Activated T-cell treated with anti-CD3 and anti-CD28 coated beads, Interleukin-2, amount 50 U/mL, for 24 hours (primary cell): ENCODE results near the gene CCNG1.
"Not testable (repeated sequence)": the region's sequence is repeated elsewhere in the genome, so short reads cannot be mapped to it uniquely, and the experiment has no call there.

Experiments used
- DNase-seq: peaks from one replicate; pipeline ENCODE4 v3.0.0-alpha.2; 2020
- H3K27ac Mint-ChIP-seq: 2 replicates; pipeline ENCODE4 v1.8.0; 2020; ENCODE audit warnings: mild to moderate bottlenecking, mixed read lengths
- H3K27me3 Mint-ChIP-seq: 2 replicates; pipeline ENCODE4 v1.8.0; 2020; ENCODE audit warnings: mixed read lengths
- H3K36me3 Mint-ChIP-seq: 2 replicates; pipeline ENCODE4 v1.8.0; 2020; ENCODE audit warnings: low read depth, mixed read lengths
- H3K4me1 Mint-ChIP-seq: 2 replicates; pipeline ENCODE4 v1.8.0; 2020; ENCODE audit warnings: low read depth, mixed read lengths
- H3K4me3 Mint-ChIP-seq: 2 replicates; pipeline ENCODE4 v1.8.0; 2020; ENCODE audit warnings: mild to moderate bottlenecking, moderate library complexity, mixed read lengths
- H3K9me3 Mint-ChIP-seq: 2 replicates; pipeline ENCODE4 v1.8.0; 2020; ENCODE audit warnings: mixed read lengths

Gene CCNG1

DNA sequence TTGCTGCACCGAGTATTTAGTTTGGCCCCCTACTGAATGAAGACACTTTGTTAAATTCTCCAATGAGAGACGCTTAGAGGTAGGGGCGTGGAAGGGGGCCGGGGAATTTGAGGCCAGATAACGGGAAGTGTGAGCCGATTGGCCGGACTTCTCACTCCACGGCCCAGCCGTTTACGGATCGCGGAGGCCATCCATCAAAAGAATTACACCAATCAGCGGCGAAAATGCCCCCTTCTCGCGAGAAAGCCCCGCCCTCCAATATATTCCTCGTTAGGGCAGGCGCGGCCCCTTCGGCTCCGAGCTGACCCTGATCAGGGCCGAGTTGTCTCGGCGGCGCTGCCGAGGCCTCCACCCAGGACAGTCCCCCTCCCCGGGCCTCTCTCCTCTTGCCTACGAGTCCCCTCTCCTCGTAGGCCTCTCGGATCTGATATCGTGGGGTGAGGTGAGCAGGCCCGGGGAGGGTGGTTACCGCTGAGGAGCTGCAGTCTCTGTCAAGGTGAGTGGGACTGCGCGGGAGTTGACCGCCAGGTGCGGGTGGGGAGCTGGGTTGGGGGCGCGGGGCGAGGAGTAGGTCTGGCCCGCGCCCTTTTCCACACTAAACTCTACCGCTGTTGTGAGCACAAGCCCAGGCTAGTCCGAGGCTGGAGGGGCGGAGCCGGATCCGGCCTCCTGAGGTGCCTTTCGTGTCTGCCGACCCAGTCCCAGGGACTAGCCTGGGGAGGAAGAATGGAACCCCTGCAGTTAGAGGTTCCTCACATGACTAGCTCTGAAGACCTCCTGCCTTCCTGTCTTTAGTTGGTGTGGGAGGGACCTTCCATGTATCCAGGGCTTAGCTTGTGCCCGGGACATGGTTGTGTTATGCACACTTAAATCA, at the start of gene CCNG1:
Gene CCNG1 (plus strand): TSS at position 287 of the 874 bp plus-strand sequence. CDS start 1,662 bp downstream, outside the sequence.
- no peaks in the 10 kb centered on the region for H3K27me3 Mint-ChIP-seq
- peak within 1 kb of the TSS; percentile 87 for H3K4me3 Mint-ChIP-seq
- peak within 1 kb of the TSS; percentile 91 for H3K27ac Mint-ChIP-seq
- peak; percentile 89 for DNase-seq
- H3K36me3 Mint-ChIP-seq = peaks cover 49% of the 10 kb centered on the region
- peaks cover 45% of the 10 kb centered on the region for H3K4me1 Mint-ChIP-seq
- no peaks in the 10 kb centered on the region for H3K9me3 Mint-ChIP-seq

DNA sequence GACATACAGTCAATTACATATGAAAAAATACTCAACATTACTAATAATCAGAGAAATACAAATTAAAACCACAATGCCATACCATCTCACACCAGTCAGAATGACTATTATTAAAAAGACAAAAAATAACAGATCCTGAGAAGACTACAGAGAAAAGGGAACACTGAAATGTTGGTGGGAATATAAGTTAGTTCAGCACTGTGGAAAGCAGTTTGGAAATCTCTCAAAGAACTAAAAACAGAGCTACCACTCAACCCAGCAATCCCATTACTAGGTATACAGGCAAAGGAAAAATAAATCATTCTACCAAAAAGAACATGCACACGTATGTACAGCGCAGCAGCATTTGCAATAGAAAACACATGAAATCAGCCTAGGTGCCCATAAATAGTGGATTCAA, 41.6 kb upstream of the CCNG1 start:
- Mint-ChIP-seq H3K36me3 (no peaks in the 10 kb centered on the region), H3K27me3 (peaks cover 48% of the 10 kb centered on the region), H3K4me3 (no peak overlapping the region), H3K9me3 (peaks cover 3% of the 10 kb centered on the region), H3K27ac (no peak overlapping the region), H3K4me1 (no peaks in the 10 kb centered on the region)
- no peak for DNase-seq

DNA sequence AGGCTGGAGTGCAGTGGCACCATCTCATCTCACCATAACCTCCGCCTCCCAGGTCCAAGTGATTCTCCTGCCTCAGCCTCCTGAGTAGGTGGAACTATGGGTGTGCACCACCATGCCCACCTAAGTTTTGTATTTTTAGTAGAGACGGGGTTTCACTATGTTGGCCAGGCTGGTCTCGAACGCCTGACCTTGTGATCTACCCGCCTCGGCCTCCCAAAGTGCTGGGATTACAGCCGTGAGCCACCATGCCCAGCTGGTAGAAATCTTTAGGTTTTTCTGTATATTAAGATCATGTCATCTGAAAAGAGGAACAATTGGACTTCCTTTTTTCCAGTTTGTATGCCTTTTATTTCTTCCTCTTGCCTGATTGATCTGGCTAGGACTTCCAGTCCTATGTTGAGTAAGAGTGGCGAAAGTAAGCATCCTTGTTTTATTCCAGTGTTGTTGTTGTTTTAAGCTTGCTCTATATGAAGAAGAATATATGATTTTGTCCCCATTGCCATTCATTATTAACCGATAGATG, 40.5 kb upstream of the CCNG1 start:
- not testable (repeated sequence) for H3K9me3 Mint-ChIP-seq, H3K27ac Mint-ChIP-seq, DNase-seq, H3K36me3 Mint-ChIP-seq, H3K4me3 Mint-ChIP-seq, H3K4me1 Mint-ChIP-seq
- peaks cover 38% of the 10 kb centered on the region for H3K27me3 Mint-ChIP-seq

DNA sequence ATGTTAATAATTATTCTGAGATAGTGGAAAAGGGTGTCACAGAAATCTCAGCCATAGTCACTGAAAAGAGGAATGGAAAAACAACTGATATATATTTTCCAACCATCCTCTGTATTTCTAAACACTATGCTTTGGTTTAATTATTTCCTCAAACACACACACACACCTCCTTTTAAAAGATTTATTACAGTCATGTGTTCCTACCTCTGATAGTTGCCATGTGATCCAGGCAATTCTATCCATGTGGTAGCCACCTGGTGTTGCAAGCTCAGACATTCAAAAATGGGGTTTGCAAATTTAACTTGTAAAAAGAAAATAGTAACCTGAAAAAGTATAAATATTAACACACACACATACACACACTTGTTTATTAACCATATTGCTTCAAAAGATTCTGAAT, 40.0 kb upstream of the CCNG1 start:
- Mint-ChIP-seq H3K27me3 (peaks cover 35% of the 10 kb centered on the region), H3K36me3 (no peaks in the 10 kb centered on the region), H3K9me3 (no peaks in the 10 kb centered on the region), H3K4me1 (no peaks in the 10 kb centered on the region), H3K4me3 (no peak overlapping the region), H3K27ac (no peak overlapping the region)
- no peak for DNase-seq

- peaks cover 19% of the 10 kb centered on the region for H3K27me3 Mint-ChIP-seq
- DNase-seq = no peak
Measured at GRCh38 chr5:163399923-163400322, 37.5 kb upstream of the CCNG1 start.

GRCh38 chr5:163401271-163401670, 36.1 kb upstream of the CCNG1 start:
- no peaks in the 10 kb centered on the region for H3K4me1 Mint-ChIP-seq
- no peaks in the 10 kb centered on the region for H3K9me3 Mint-ChIP-seq
- H3K27me3 Mint-ChIP-seq = peaks cover 20% of the 10 kb centered on the region
- H3K4me3 Mint-ChIP-seq = no peak overlapping the region
- no peaks in the 10 kb centered on the region for H3K36me3 Mint-ChIP-seq
- DNase-seq = no peak
- H3K27ac Mint-ChIP-seq = no peak overlapping the region

More at GRCh38 chr5:163399923-163400322, 37.5 kb upstream of the CCNG1 start:
- H3K36me3 Mint-ChIP-seq = no peaks in the 10 kb centered on the region
- H3K4me3 Mint-ChIP-seq = no peak overlapping the region
- no peak overlapping the region for H3K27ac Mint-ChIP-seq
- no peaks in the 10 kb centered on the region for H3K4me1 Mint-ChIP-seq
- no peaks in the 10 kb centered on the region for H3K9me3 Mint-ChIP-seq

DNA sequence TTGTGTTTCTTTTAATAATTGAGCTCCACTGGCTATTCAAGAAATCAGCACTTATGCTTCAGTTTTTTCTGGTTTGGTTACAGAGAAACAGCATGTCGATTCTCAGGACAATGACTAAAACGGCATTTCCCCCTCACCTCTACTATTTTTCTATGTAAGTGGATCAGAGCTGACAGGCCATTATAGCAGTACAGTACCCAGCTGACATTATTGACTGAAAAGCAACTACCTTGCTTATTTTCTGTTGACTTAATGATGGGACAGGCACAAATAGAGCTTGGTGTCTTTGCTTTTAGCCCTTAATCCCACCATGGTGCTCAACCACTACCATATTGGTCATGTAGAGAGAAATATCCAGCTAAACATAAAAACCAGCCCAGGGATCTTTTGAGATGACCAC, 35.4 kb upstream of the CCNG1 start:
- Mint-ChIP-seq H3K4me3 (no peak overlapping the region), H3K27me3 (peaks cover 18% of the 10 kb centered on the region), H3K4me1 (no peaks in the 10 kb centered on the region), H3K36me3 (no peaks in the 10 kb centered on the region), H3K27ac (no peak overlapping the region), H3K9me3 (no peaks in the 10 kb centered on the region)
- DNase-seq = no peak

DNA sequence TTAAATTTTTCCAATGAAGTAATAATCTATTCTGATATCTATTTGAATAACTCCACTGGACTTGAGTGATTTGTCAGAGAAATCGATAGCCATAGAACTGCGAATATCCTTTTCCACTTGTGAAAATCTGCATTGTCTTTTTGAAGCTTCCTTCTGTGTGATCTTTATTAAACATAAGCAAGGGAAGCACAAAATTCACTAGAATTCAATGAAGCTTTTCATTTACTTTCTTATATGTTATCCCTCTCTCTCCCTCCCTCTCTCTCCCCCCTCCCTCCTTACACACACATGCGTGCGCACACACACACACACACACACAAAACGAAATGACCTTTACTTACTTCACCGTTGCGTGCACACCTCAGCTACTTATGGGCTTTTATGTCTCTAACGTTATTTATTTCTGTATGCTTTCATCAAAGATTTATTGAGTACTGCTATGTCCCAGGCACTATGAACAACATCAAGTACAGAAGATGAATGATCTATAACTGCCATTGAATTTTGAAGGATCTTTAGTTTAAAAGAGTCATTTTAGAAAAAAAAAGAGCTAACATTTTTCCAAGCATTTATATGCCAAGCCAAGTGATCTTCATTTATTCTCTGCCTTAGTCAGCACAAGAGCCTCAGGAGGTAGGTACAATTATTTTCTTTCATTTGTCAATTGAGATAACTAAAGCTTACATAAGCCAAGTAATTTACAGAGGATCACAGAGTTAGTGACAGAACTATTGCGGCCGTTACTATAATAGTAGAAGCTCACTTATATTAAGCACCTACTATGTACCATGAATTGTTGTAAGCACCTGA, 32.8 kb upstream of the CCNG1 start:
- Mint-ChIP-seq H3K4me1 (peaks cover 6% of the 10 kb centered on the region), H3K4me3 (no peak overlapping the region), H3K27me3 (peaks cover 18% of the 10 kb centered on the region), H3K27ac (no peak overlapping the region), H3K36me3 (no peaks in the 10 kb centered on the region), H3K9me3 (no peaks in the 10 kb centered on the region)
- DNase-seq = no peak

DNA sequence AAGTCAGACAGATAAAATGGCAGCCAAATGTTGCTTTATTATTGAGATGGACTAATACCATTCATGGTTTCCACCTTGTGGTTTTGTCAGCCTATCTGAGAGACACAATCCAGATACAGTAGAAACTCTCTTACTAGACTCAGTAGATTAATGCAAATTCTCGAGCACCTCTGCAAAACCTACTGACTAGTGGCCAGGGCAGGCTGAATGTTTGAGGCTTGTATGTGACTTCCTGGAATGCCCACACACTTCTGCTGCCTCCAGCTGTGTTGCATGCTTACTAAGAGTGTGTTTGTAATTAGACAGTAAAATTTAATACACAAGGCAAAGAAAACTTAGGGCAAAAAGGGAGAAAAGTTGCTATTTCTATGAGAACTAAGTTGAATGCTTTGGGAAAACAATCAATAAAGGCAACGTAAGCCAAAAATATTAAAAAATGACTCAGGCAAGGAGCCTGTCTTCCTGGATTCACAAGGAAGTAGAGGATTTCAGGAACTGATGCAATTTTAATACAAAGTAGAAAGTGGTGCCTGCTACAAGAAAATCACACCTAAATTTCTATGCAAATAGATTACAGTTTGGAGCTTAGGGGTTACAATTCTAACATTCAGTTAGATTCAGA, 30.2 kb upstream of the CCNG1 start:
- Mint-ChIP-seq H3K36me3 (no peaks in the 10 kb centered on the region), H3K27ac (no peak overlapping the region), H3K27me3 (peaks cover 15% of the 10 kb centered on the region), H3K9me3 (no peaks in the 10 kb centered on the region), H3K4me1 (peaks cover 6% of the 10 kb centered on the region), H3K4me3 (no peak overlapping the region)
- no peak for DNase-seq

DNA sequence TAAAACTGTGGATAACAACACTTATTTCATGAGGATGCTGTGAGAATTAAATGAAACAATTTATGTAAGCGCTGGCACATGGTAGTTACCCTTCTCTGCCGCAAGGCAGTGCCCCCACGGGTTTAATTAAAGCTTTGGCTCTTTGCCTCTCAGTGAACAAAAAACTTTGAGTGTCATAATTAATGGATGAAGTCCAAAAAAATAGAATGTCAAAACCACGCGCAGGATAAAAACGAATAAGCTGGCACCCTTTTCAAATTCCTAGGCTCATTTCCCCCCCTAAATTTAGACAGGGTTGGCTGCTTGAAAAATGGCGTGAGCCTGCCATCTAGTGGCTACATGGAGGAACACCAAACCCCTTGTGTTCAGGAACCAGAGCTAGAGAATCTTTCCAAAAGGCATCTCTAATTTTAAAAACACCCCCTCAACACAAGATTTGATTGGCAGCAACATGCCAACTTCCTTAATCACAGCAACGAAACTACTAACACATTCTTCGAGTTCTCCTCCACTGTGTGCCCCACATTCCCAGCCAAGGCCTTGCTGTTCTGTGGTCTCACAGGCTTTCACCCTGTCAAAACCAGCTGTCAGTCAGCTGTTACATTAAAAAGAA, 29.0 kb upstream of the CCNG1 start:
- Mint-ChIP-seq H3K27me3 (peaks cover 16% of the 10 kb centered on the region), H3K27ac (no peak overlapping the region), H3K36me3 (no peaks in the 10 kb centered on the region), H3K4me1 (peaks cover 6% of the 10 kb centered on the region), H3K9me3 (no peaks in the 10 kb centered on the region), H3K4me3 (no peak overlapping the region)
- peak; percentile 62 for DNase-seq

- Mint-ChIP-seq H3K9me3 (no peaks in the 10 kb centered on the region), H3K27me3 (peaks cover 20% of the 10 kb centered on the region), H3K4me1 (peaks cover 6% of the 10 kb centered on the region), H3K4me3 (no peak overlapping the region), H3K36me3 (no peaks in the 10 kb centered on the region), H3K27ac (no peak overlapping the region)
- no peak for DNase-seq
Measured at GRCh38 chr5:163409384-163409783, 28.0 kb upstream of the CCNG1 start.

DNA sequence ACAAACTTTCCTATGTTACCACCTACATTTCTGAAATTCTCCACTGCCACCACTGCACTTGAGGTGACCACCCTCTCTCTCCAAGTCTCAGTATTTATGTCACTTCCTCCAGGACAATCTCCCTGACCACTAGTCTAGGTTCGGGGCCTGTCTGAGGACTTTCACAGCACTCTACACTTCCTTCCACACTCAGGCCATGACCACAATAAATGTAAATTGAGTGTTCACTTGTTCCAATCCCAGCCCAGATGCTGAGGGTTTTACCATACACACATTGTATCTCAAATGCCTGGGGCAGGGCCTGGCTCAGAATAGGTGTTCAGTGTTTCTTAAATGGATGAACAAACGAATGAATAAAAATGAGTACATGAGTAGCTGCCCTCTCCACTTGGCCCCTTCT, 26.9 kb upstream of the CCNG1 start:
- no peak overlapping the region for H3K27ac Mint-ChIP-seq

GRCh38 chr5:163415673-163416072, 21.7 kb upstream of the CCNG1 start:
- not testable (repeated sequence) for H3K27ac Mint-ChIP-seq, H3K9me3 Mint-ChIP-seq, DNase-seq, H3K4me3 Mint-ChIP-seq, H3K4me1 Mint-ChIP-seq, H3K36me3 Mint-ChIP-seq
- H3K27me3 Mint-ChIP-seq = peaks cover 29% of the 10 kb centered on the region

More for the DNA sequence above, 26.9 kb upstream of the CCNG1 start:
- no peaks in the 10 kb centered on the region for H3K36me3 Mint-ChIP-seq
- H3K27me3 Mint-ChIP-seq = peaks cover 23% of the 10 kb centered on the region
- no peak for DNase-seq
- no peak overlapping the region for H3K4me3 Mint-ChIP-seq
- H3K4me1 Mint-ChIP-seq = peaks cover 6% of the 10 kb centered on the region
- H3K9me3 Mint-ChIP-seq = no peaks in the 10 kb centered on the region

- DNase-seq = no peak
- Mint-ChIP-seq H3K4me1 (peaks cover 6% of the 10 kb centered on the region), H3K4me3 (no peak overlapping the region)
Measured at GRCh38 chr5:163424836-163425235, 12.6 kb upstream of the CCNG1 start.

More at GRCh38 chr5:163424836-163425235, 12.6 kb upstream of the CCNG1 start:
- H3K9me3 Mint-ChIP-seq = no peaks in the 10 kb centered on the region
- H3K27me3 Mint-ChIP-seq = peaks cover 4% of the 10 kb centered on the region
- H3K36me3 Mint-ChIP-seq = no peaks in the 10 kb centered on the region
- no peak overlapping the region for H3K27ac Mint-ChIP-seq
